Fibroblast of the aortic adventitia (primary cell): ENCODE measurements around the gene YWHAG. TPM values are rescaled to one million over a fixed set of nuclear protein-coding genes. Genes with fewer than 3 reads are reported as not detected.
"Not testable (repeated sequence)": the region's sequence is repeated elsewhere in the genome, so short reads cannot be mapped to it uniquely, and the experiment has no call there.

ENCODE experiments used
- DNase-seq: peaks from one replicate; pipeline ENCODE4 v3.0.0-alpha.2; 2010; ENCODE audit warnings: low read depth
- H3K4me3 ChIP-seq: 2 replicates; pipeline ENCODE4 v1.5.1; 2011; ENCODE audit warnings: low read depth, mild to moderate bottlenecking, control low read depth, low read length, moderate library complexity
- total RNA-seq: library from RNA; depleted of rRNA; stranded (reverse); fragments of >200 nt; gene quantifications from 2 replicates; pipeline ENCODE4 v1.2.3, GENCODE V29; 2012; ENCODE audit warnings: low replicate concordance
- TF ChIP-seq, protein P1 (sequence below): IDR thresholded peaks from 2 replicates; pipeline ENCODE4 v1.5.1; 2011; ENCODE audit warnings: mild to moderate bottlenecking, low read length, control low read depth, inconsistent platforms; ENCODE audit not compliant: insufficient read depth

YWHAG gene
- total RNA-seq, 1 donor, result 115 TPM

- H3K4me3 ChIP-seq, result no peak overlapping the region
- peak; percentile 89 for DNase-seq
- TF ChIP-seq, protein P1, sequence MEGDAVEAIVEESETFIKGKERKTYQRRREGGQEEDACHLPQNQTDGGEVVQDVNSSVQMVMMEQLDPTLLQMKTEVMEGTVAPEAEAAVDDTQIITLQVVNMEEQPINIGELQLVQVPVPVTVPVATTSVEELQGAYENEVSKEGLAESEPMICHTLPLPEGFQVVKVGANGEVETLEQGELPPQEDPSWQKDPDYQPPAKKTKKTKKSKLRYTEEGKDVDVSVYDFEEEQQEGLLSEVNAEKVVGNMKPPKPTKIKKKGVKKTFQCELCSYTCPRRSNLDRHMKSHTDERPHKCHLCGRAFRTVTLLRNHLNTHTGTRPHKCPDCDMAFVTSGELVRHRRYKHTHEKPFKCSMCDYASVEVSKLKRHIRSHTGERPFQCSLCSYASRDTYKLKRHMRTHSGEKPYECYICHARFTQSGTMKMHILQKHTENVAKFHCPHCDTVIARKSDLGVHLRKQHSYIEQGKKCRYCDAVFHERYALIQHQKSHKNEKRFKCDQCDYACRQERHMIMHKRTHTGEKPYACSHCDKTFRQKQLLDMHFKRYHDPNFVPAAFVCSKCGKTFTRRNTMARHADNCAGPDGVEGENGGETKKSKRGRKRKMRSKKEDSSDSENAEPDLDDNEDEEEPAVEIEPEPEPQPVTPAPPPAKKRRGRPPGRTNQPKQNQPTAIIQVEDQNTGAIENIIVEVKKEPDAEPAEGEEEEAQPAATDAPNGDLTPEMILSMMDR, result no peak
Measured at GRCh38 chr7:76340617-76341131, 18.1 kb downstream of the YWHAG start.

DNA sequence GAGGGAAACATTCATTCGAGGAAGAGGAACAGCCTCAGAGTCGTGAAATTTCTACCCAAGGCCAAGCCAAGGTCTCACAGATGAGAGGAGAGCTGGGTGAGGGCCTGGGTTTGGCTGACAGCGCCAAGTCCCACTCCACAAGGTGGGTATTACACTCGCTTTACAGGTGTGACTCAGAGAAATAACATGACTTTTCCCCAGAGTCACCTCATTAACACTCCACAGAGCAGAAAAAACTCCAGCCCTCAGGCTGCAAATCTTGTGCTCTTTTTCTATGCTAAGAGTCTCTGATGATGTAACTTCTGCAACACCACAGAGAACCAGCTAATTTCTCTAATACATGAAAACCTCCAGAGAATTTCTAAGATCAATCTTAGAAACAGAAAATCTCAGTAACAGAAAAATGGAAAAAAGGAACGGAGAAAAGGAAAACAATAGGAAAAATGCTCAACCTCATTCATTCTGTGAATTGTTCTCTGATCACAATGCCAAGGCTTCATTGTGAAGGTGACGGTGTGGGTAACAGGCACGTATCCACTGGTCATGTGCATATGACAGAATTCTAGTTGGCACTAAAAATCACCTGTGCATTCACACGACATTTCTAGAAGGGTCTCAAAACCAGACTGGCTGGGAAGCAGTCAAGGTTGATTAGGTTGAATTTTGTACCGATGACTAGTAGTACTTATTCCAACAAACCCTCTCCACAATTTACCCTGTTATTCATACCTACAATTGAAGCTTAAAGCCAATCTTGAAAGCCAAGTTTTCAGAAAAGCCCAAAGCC is 20.3 kb downstream of the YWHAG start:
- no peak overlapping the region for H3K4me3 ChIP-seq
- DNase-seq, result peak; percentile 46
- TF ChIP-seq, protein P1, result no peak

DNA sequence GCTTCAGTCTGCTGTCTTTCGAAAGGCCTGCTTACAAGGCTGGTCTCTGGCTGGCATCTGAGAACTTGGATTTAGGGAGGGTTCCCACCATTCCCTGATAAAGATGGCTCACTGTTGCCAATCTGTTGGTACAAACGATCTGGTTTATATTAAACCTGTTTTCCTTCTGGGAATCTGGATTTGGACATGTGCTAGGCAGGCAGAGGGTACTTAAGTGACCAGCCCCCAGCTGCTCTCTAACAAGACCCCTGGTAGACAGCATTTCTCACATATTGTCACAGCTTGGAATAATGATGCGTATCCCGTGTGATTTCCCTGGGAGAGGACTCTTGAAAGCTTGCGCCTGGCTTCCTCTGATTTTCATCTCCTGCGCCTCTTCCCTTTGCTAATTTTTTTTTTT is 21.6 kb downstream of the YWHAG start:
- no peak for DNase-seq
- TF ChIP-seq, protein P1, result no peak
- no peak overlapping the region for H3K4me3 ChIP-seq

GRCh38 chr7:76336094-76336493 is 22.7 kb downstream of the YWHAG start:
- TF ChIP-seq, protein P1, result no peak

GRCh38 chr7:76335417-76335816 is 23.4 kb downstream of the YWHAG start:
- DNase-seq, H3K4me3 ChIP-seq: not testable (repeated sequence)

More at GRCh38 chr7:76336094-76336493, 22.7 kb downstream of the YWHAG start:
- DNase-seq, result no peak
- no peak overlapping the region for H3K4me3 ChIP-seq

- TF ChIP-seq, protein P1, result no peak
- H3K4me3 ChIP-seq, result no peak overlapping the region
- DNase-seq, result no peak
Measured at GRCh38 chr7:76334320-76334967, 24.3 kb downstream of the YWHAG start.

DNA sequence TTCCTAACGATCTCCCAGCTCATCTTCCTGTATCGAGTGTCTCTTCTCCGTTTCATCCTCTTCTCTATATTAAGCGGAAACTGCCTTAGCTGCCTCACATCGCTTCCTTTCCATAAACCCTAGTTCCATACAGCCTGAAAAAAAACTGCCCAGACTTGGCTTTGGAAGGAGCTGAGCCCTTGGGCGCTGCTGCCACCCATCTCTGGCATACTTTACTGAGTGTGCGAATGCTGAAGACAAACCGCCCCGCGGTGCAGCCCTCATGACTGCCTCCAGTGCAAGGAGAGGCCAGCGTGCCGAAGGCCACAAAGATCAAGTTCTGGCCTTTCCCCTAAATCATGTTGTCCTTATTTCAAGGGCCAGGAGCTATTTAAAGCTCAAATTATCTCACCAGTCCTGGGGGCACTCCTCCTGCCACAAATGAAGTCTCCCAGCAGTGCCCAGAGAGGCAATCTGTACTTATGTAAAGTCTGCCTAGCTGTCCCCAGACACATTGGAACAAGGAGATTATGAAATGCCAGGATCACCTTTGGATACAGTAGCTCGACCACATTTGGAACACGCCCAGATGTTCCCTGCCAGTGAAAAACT is 25.2 kb downstream of the YWHAG start:
- H3K4me3 ChIP-seq, result no peak overlapping the region
- no peak for DNase-seq
- TF ChIP-seq, protein P1, result no peak
